Measurements from ENCODE around the gene SRMS. TPM values are rescaled to one million over a fixed set of nuclear protein-coding genes. Genes with fewer than 3 reads are reported as not detected.
A peak's percentile ranks its signal among the peaks of the same experiment; 100 is the strongest.
"Not testable (repeated sequence)": the region's sequence is repeated elsewhere in the genome, so short reads cannot be mapped to it uniquely, and the experiment has no call there.

SRMS gene
- total and polyA plus RNA-seq, 2 donors from 2014 or later = 0.38 TPM; not detected in 1

DNA sequence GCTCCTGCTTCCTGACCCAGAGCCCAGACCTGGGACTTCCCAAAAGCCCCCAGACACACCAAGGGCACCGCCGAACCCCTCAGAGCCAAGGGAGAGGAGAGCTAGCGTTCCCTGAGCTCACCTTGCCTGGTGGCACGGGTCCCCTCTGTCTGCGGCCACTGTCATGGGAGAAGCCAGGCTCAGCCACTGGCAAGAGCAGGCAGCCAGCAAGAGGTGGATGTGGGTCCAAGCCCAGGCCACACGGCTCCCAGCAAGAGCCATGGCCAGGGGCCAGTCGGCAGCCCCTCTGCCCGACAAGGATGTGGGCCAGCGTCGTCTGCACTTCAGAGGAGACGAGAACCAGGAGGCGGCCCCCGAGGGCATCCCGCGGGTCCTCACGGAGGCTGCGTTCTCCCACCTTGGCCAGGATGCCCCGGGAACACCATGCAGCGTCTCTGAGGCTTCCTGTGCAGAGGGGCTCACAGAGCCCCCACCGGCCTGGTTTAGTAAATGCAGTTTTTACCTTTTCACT, 29.1 kb downstream of the SRMS start:
- no peak overlapping the region for H3K4me3 ChIP-seq (ENCODE audit: low read length in 3 of 3)
- intact Hi-C loops (cut with DNase I) = no loop called here
- no peak overlapping the region for H3K9ac ChIP-seq (ENCODE audit: low read length in 3 of 3)
- TF ChIP-seq CTCF (IDR thresholded peaks at IDR 0.05; ENCODE audit: borderline replicate concordance, extremely low read depth, insufficient read depth) = no peak
- FAIRE-seq (no peak), DNase-seq (peak in 2 of 5 donors; percentile 48 to 77)
- H3K9me3 ChIP-seq (ENCODE audit: control insufficient read depth in 2 of 3, insufficient read depth in 1 of 3, low read length in 3 of 3) = no peaks in the 10 kb centered on the region
- H3K27ac ChIP-seq (ENCODE audit: low read depth in 2 of 2, low read length in 2 of 2) = no peak overlapping the region
- no peaks in the 10 kb centered on the region for H3K27me3 ChIP-seq (ENCODE audit: control insufficient read depth, insufficient read depth, low read length)
- peaks cover 0 to 3% (median 0%) of the 10 kb centered on the region in 3 donors for H3K36me3 ChIP-seq (ENCODE audit: control insufficient read depth in 2 of 3, insufficient read depth in 3 of 3, low read length in 3 of 3)
- peaks cover 0 to 11% (median 0%) of the 10 kb centered on the region in 3 donors for H3K4me1 ChIP-seq (ENCODE audit: control insufficient read depth in 2 of 3, insufficient read depth in 2 of 3, low read depth in 1 of 3, low read length in 3 of 3)

DNA sequence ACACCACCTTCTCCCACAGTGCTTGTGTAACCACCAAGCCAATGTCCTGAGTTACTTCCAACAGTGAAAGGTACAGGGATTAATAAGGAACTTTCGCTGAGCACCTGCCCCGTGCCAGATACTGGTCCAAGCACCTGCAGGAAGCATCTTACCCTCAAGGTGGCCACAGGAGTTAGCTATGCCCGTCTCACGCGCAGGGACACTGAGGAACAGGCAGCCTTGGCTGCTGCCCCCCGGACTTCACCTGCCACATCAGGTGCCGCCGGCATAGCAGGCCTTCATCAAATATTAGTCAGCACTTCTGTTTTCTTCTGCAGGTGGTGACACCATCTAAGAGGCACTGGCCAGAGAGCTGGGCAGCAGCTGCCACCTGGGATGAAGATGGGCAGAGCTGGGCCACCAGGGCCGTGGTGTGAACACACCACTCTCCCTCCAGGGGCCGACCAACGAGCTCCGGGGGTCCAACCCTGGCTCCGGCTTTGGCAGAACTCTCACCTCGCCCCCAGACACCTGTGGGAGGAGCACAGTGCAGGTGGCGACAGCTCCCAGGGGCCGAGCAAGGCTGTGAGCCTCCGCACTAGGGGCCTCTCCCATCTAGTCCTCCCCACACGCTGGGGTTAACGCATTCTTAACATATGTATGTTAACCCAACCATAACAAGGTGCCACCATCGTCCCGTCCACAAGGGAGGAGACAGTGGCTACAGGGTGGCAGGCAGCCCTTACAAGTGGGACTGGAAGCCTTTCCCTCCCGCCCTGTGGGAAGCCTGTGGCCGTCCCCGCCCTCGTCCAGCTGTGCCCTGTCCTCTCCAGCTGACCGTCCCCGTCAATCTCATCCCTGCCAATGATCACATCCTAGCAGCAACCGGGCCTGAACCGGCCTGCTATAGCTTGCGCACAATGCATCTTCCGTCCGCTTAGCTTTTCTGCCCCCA, 29.9 kb downstream of the SRMS start:
- no peak for TF ChIP-seq CTCF (IDR thresholded peaks at IDR 0.05; ENCODE audit: borderline replicate concordance, extremely low read depth, insufficient read depth)
- peak in 1 of 5 donors; percentile 74 for DNase-seq

DNA sequence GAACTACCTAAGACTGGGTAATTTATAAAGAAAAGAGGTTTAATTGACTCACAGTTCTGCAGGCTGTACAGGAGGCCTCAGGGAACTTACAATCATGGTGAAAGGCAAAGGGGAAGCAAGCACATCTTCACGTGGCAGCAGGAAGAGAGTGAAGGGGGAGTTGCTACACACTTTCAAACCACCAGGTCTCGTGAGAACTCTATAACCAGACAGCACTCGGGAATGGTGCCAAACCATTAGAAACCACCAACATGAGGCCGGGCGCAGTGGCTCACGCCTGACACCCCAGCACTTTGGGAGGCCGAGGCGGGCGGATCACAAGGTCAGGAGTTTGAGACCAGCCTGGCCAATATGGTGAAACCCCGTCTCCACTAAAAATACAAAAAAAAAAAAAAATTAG, 33.0 kb downstream of the SRMS start:
- H3K4me1 ChIP-seq (ENCODE audit: control insufficient read depth in 2 of 3, insufficient read depth in 2 of 3, low read depth in 1 of 3, low read length in 3 of 3); H3K9ac ChIP-seq (ENCODE audit: low read length in 3 of 3); H3K4me3 ChIP-seq (ENCODE audit: low read length in 3 of 3); H3K9me3 ChIP-seq (ENCODE audit: control insufficient read depth in 2 of 3, insufficient read depth in 1 of 3, low read length in 3 of 3); intact Hi-C loops (cut with DNase I); H3K36me3 ChIP-seq (ENCODE audit: control insufficient read depth in 2 of 3, insufficient read depth in 3 of 3, low read length in 3 of 3); FAIRE-seq; H3K27ac ChIP-seq (ENCODE audit: low read depth in 2 of 2, low read length in 2 of 2); H3K27me3 ChIP-seq (ENCODE audit: control insufficient read depth, insufficient read depth, low read length): not testable (repeated sequence)
- DNase-seq = peak in 1 of 5 donors; percentile 39

More for the DNA sequence above, 29.9 kb downstream of the SRMS start:
- Histone ChIP-seq H3K9me3 (ENCODE audit: control insufficient read depth in 2 of 3, insufficient read depth in 1 of 3, low read length in 3 of 3) (no peaks in the 10 kb centered on the region), H3K4me1 (ENCODE audit: control insufficient read depth in 2 of 3, insufficient read depth in 2 of 3, low read depth in 1 of 3, low read length in 3 of 3) (peaks cover 0 to 11% (median 0%) of the 10 kb centered on the region in 3 donors), H3K9ac (ENCODE audit: low read length in 3 of 3) (no peak overlapping the region), H3K27me3 (ENCODE audit: control insufficient read depth, insufficient read depth, low read length) (no peaks in the 10 kb centered on the region), H3K4me3 (ENCODE audit: low read length in 3 of 3) (no peak overlapping the region), H3K27ac (ENCODE audit: low read depth in 2 of 2, low read length in 2 of 2) (no peak overlapping the region), H3K36me3 (ENCODE audit: control insufficient read depth in 2 of 3, insufficient read depth in 3 of 3, low read length in 3 of 3) (no peaks in the 10 kb centered on the region)
- intact Hi-C loops (cut with DNase I) = no loop called here
- FAIRE-seq = no peak

DNA sequence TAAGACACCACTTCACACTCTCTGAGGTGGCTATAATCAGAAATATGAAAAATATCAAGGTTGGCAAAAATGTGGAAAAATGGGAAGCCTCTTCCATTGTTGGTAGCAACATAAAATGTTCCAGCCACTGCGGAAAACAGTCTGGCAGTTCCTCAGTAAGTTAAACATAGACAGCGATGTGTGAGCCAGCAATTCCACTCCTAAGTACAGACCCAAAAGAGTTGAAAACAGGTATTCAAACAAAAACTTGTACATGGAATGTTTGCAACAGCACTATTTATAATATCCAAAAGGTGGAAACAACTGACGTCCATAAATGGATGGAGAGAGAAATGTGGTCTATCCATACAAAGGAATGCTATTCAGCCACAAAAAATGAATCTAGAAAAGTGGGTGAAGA, 34.3 kb downstream of the SRMS start:
- no peaks in the 10 kb centered on the region for H3K36me3 ChIP-seq (ENCODE audit: control insufficient read depth in 2 of 3, insufficient read depth in 3 of 3, low read length in 3 of 3)
- DNase-seq = no peak
- H3K27ac ChIP-seq (ENCODE audit: low read depth in 2 of 2, low read length in 2 of 2) = no peak overlapping the region
- no peaks in the 10 kb centered on the region for H3K27me3 ChIP-seq (ENCODE audit: control insufficient read depth, insufficient read depth, low read length)
- H3K4me3 ChIP-seq (ENCODE audit: low read length in 3 of 3) = no peak overlapping the region
- H3K9ac ChIP-seq (ENCODE audit: low read length in 3 of 3) = no peak overlapping the region
- H3K4me1 ChIP-seq (ENCODE audit: control insufficient read depth in 2 of 3, insufficient read depth in 2 of 3, low read depth in 1 of 3, low read length in 3 of 3) = no peaks in the 10 kb centered on the region
- intact Hi-C loops (cut with DNase I) = no loop called here
- TF ChIP-seq CTCF (IDR thresholded peaks at IDR 0.05; ENCODE audit: borderline replicate concordance, extremely low read depth, insufficient read depth) = no peak
- no peaks in the 10 kb centered on the region for H3K9me3 ChIP-seq (ENCODE audit: control insufficient read depth in 2 of 3, insufficient read depth in 1 of 3, low read length in 3 of 3)
- no peak for FAIRE-seq
